Natural killer cell (primary cell): ENCODE data around the gene CAGE1. TPM values are rescaled to one million over a fixed set of nuclear protein-coding genes. Genes with fewer than 3 reads are reported as not detected.
A peak's percentile ranks its signal among the peaks of the same experiment; 100 is the strongest.

Experiments
- ATAC-seq, 3 donors: fragments of 150-1000 bp in 2 of 3; fragments of 200-7000 bp in 1 of 3; cut with Tn5 transposase; 1 replicate in 1 of 3; 2 replicates in 2 of 3; pipeline ENCODE4 v1.10.0; 2021; ENCODE audit warnings: mild to moderate bottlenecking in 2 of 3, moderate library complexity in 2 of 3
- DNase-seq, 2 donors: peaks; one replicate each; pipeline versions ENCODE4 v3.0.0 to v3.0.0-alpha.2; 2013 to 2021; ENCODE audit warnings: mixed read lengths in 1 of 2
- H3K27ac ChIP-seq: one replicate; pipeline ENCODE4 v1.5.1; 2013; ENCODE audit warnings: mild to moderate bottlenecking, low read length
- H3K27me3 ChIP-seq: one replicate; pipeline ENCODE4 v1.6.1; 2013; ENCODE audit warnings: low read length; ENCODE audit not compliant: control insufficient read depth, insufficient read depth
- H3K36me3 ChIP-seq: one replicate; pipeline ENCODE4 v1.6.1; 2013; ENCODE audit warnings: low read length; ENCODE audit not compliant: control insufficient read depth, insufficient read depth
- H3K4me1 ChIP-seq: one replicate; pipeline ENCODE4 v1.6.1; 2013; ENCODE audit warnings: low read length; ENCODE audit not compliant: control insufficient read depth, insufficient read depth
- H3K4me3 ChIP-seq: one replicate; pipeline ENCODE4 v1.5.1; 2013; ENCODE audit warnings: low read length
- H3K9me3 ChIP-seq: one replicate; pipeline ENCODE4 v1.6.1; 2013; ENCODE audit warnings: low read length; ENCODE audit not compliant: control insufficient read depth, insufficient read depth
- H3K27ac Mint-ChIP-seq, 2 donors: one replicate each; pipeline ENCODE4 v1.8.0; 2022; ENCODE audit warnings: mild to moderate bottlenecking in 2 of 2, mixed read lengths in 2 of 2, moderate library complexity in 1 of 2
- H3K27me3 Mint-ChIP-seq, 2 donors: one replicate each; pipeline ENCODE4 v1.8.0; 2022; ENCODE audit warnings: low read depth in 2 of 2, mixed read lengths in 2 of 2
- H3K36me3 Mint-ChIP-seq: one replicate; pipeline ENCODE4 v1.8.0; 2022; ENCODE audit warnings: mixed read lengths
- H3K4me1 Mint-ChIP-seq, 2 donors: one replicate each; pipeline ENCODE4 v1.8.0; 2022; ENCODE audit warnings: mixed read lengths in 2 of 2
- H3K4me3 Mint-ChIP-seq: one replicate; pipeline ENCODE4 v1.8.0; 2022; ENCODE audit warnings: mild to moderate bottlenecking, moderate library complexity, mixed read lengths
- H3K9me3 Mint-ChIP-seq, 2 donors: one replicate each; pipeline ENCODE4 v1.8.0; 2022; ENCODE audit warnings: mixed read lengths in 2 of 2
- CTCF ChIP-seq: fragments of 200-600 bp; IDR thresholded peaks from one replicate; pipeline ENCODE4 v1.8.0; 2022; ENCODE audit warnings: antibody characterized with exemption
- WGBS: methylation state at CpG from one replicate; pipeline ENCODE4 v1.1.7; 2013; ENCODE audit warnings: missing lambda C conversion rate; ENCODE audit not compliant: insufficient coverage; 5-methylcytosine and 5-hydroxymethylcytosine counted together
- intact Hi-C: fragments of 100-400 bp; cut with micrococcal nuclease; formaldehyde crosslinking; loops from one replicate; pipeline ENCODE4 v1.14.2; 2022
- total RNA-seq, 4 donors: library from RNA; stranded (reverse); fragments of 120-200 nt in 1 of 4; gene quantifications; one replicate each; pipeline versions ENCODE4 v1.2.3 to v1.2.4, GENCODE V29; 2013 to 2022

CAGE1 gene
- total RNA-seq, 3 donors from 2014 or later (not counting 1 experiment from before 2014, with no cell fraction given): 0.70 to 1.3 (median 1.1) TPM

- Mint-ChIP-seq H3K4me1 (peaks cover 41 to 47% of the 10 kb centered on the region in 2 donors), H3K36me3 (no peaks in the 10 kb centered on the region), H3K4me3 (peak overlapping the region; percentile 98), H3K27ac (peak overlapping the region; percentile 90 to 94), H3K27me3 (no peaks in the 10 kb centered on the region), H3K9me3 (no peaks in the 10 kb centered on the region)
- DNase-seq: peak in 1 of 2 donors; percentile 8
- H3K27me3 ChIP-seq: no peaks in the 10 kb centered on the region
- peak overlapping the region; percentile 87 for H3K27ac ChIP-seq
- peaks cover 19% of the 10 kb centered on the region for H3K4me1 ChIP-seq
- intact Hi-C loops: loop anchor here (2.0 kb wide), 1 partner anchor 753 kb away; the partner anchor contains the start of gene BLOC1S5
- no peak for TF ChIP-seq CTCF
- H3K36me3 ChIP-seq: peaks cover 25% of the 10 kb centered on the region
- 6% methylated on average over 15 of the region's 17 CpGs for WGBS
- no peak for ATAC-seq
- H3K4me3 ChIP-seq: peak overlapping the region; percentile 95
- no peaks in the 10 kb centered on the region for H3K9me3 ChIP-seq
These were observed 77.5 kb downstream of the CAGE1 start for GRCh38 chr6:7311917-7312615.

GRCh38 chr6:7311176-7311575 lies 78.4 kb downstream of the CAGE1 start:
- Histone ChIP-seq H3K4me3 (no peak overlapping the region), H3K27me3 (no peaks in the 10 kb centered on the region), H3K4me1 (peaks cover 19% of the 10 kb centered on the region), H3K27ac (no peak overlapping the region), H3K9me3 (no peaks in the 10 kb centered on the region), H3K36me3 (peaks cover 30% of the 10 kb centered on the region)
- ATAC-seq (no peak), DNase-seq (no peak)
- H3K27me3 Mint-ChIP-seq: no peaks in the 10 kb centered on the region
- no peak for TF ChIP-seq CTCF
- 100% methylated on average over 1 of the region's 1 CpG for WGBS
- peak overlapping the region; percentile 78 for H3K4me3 Mint-ChIP-seq
- H3K36me3 Mint-ChIP-seq: no peaks in the 10 kb centered on the region
- intact Hi-C loops: no loop called here
- no peaks in the 10 kb centered on the region for H3K9me3 Mint-ChIP-seq
- peaks cover 43 to 48% of the 10 kb centered on the region in 2 donors for H3K4me1 Mint-ChIP-seq
- H3K27ac Mint-ChIP-seq: no peak overlapping the region

GRCh38 chr6:7309050-7309449 lies 80.5 kb downstream of the CAGE1 start:
- no peaks in the 10 kb centered on the region for H3K27me3 ChIP-seq
- peaks cover 55 to 56% of the 10 kb centered on the region in 2 donors for H3K4me1 Mint-ChIP-seq
- H3K4me3 Mint-ChIP-seq: no peak overlapping the region
- H3K9me3 Mint-ChIP-seq: no peaks in the 10 kb centered on the region
- no peaks in the 10 kb centered on the region for H3K36me3 Mint-ChIP-seq
- TF ChIP-seq CTCF: no peak
- ATAC-seq: no peak
- no peak for DNase-seq
- H3K27me3 Mint-ChIP-seq: no peaks in the 10 kb centered on the region
- peaks cover 44% of the 10 kb centered on the region for H3K36me3 ChIP-seq
- no peak overlapping the region for H3K4me3 ChIP-seq
- H3K27ac Mint-ChIP-seq: peak overlapping the region in 1 of 2 donors; percentile 55
- WGBS: 98% methylated on average over 5 of the region's 5 CpGs
- intact Hi-C loops: no loop called here
- peaks cover 19% of the 10 kb centered on the region for H3K4me1 ChIP-seq
- no peaks in the 10 kb centered on the region for H3K9me3 ChIP-seq
- no peak overlapping the region for H3K27ac ChIP-seq
